Panc1 (cell line): ENCODE measurements around the gene QSOX1.

Experiments
- CTCF ChIP-seq: fragments of 450-650 bp; IDR thresholded peaks from 2 replicates; pipeline ENCODE4 v1.5.1; 2017; ENCODE audit warnings: mild to moderate bottlenecking
- POLR2AphosphoS5 ChIP-seq: IDR thresholded peaks from 2 replicates; pipeline ENCODE4 v1.6.1; 2012; ENCODE audit warnings: mild to moderate bottlenecking, low read depth, low read length, moderate library complexity
- REST ChIP-seq, 2 experiments: IDR thresholded peaks; 2 replicates each; pipeline ENCODE4 v1.6.1; 2011 to 2012; ENCODE audit warnings: low read depth in 2 of 2, control low read depth in 1 of 2, low read length in 1 of 2, mild to moderate bottlenecking in 1 of 2, moderate library complexity in 1 of 2; ENCODE audit not compliant: insufficient read depth in 1 of 2
- SIN3A ChIP-seq: IDR thresholded peaks from 2 replicates; pipeline ENCODE4 v1.6.1; 2012; ENCODE audit warnings: low read depth, mild to moderate bottlenecking, low read length, moderate library complexity, borderline replicate concordance; ENCODE audit not compliant: insufficient read depth
- TCF7L2 ChIP-seq: IDR thresholded peaks from 2 replicates; pipeline ENCODE4 v1.6.1; 2011; ENCODE audit warnings: mild to moderate bottlenecking, low read depth, low read length, inconsistent platforms

GRCh38 chr1:180194546-180195207 is 40.0 kb downstream of the QSOX1 start:
- TF ChIP-seq POLR2AphosphoS5, result no peak
- no peak for TF ChIP-seq CTCF
- TF ChIP-seq REST (IDR thresholded peaks at IDR 0.05; ENCODE audit: insufficient read depth in 1 of 2, low read depth in 2 of 2, low read length in 1 of 2), result no peak
- TF ChIP-seq TCF7L2, result no peak
- no peak for TF ChIP-seq SIN3A
